Nephron progenitor cell (in vitro differentiated cells): ENCODE results near the gene CA5A.
"Not testable (repeated sequence)": the region's sequence is repeated elsewhere in the genome, so short reads cannot be mapped to it uniquely, and the experiment has no call there.

ENCODE experiments used
- DNase-seq: peaks from one replicate; pipeline ENCODE4 v3.0.0; 2021
- H3K27ac Mint-ChIP-seq: 2 replicates; pipeline ENCODE4 v1.8.0; 2021; ENCODE audit warnings: mild to moderate bottlenecking, moderate library complexity, mixed read lengths
- H3K27me3 Mint-ChIP-seq: 2 replicates; pipeline ENCODE4 v1.8.0; 2021; ENCODE audit warnings: mild to moderate bottlenecking, low read depth, mixed read lengths; ENCODE audit not compliant: poor library complexity
- H3K36me3 Mint-ChIP-seq: 2 replicates; pipeline ENCODE4 v1.8.0; 2021; ENCODE audit warnings: low read depth, mixed read lengths
- H3K4me1 Mint-ChIP-seq: 2 replicates; pipeline ENCODE4 v1.8.0; 2021; ENCODE audit warnings: mixed read lengths
- H3K4me3 Mint-ChIP-seq: 2 replicates; pipeline ENCODE4 v1.8.0; 2021; ENCODE audit warnings: mild to moderate bottlenecking, moderate library complexity, mixed read lengths
- H3K9me3 Mint-ChIP-seq: 2 replicates; pipeline ENCODE4 v1.8.0; 2021; ENCODE audit warnings: mild to moderate bottlenecking, moderate library complexity, mixed read lengths
- TF ChIP-seq, protein P1 (sequence below): fragments of 200-600 bp; sonication (generic); IDR thresholded peaks from 2 replicates; pipeline ENCODE4 v1.5.0; 2021; ENCODE audit warnings: antibody characterized with exemption

CA5A gene

DNA sequence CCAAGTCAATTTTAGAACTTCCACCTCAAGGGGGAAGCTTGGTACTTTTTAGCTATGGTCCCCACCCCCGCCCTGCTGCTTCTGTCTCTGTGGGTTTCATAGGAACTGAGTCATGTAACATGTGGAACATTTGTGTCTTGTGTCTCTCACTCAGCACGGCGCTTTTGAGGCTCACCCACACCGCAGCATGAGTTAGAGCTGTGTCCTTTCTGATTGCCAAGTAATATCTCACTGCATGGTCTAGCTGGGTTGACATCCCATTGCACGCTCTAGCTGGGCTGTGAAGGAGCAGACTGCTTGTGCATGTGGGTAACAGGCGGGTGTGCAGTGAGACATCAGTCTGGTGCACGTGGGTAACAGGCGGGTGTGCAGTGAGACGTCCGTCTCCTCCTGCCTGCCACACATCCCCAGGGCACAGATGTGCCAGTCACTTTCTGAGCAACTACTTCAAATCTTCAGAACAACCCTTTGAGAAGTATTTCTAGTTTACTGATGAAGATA, 40.6 kb downstream of the CA5A start:
- DNase-seq, result no peak
- Mint-ChIP-seq H3K4me3 (no peak overlapping the region), H3K36me3 (no peaks in the 10 kb centered on the region), H3K27ac (no peak overlapping the region), H3K4me1 (peaks cover 12% of the 10 kb centered on the region), H3K9me3 (no peaks in the 10 kb centered on the region), H3K27me3 (no peaks in the 10 kb centered on the region)
- TF ChIP-seq, protein P1, sequence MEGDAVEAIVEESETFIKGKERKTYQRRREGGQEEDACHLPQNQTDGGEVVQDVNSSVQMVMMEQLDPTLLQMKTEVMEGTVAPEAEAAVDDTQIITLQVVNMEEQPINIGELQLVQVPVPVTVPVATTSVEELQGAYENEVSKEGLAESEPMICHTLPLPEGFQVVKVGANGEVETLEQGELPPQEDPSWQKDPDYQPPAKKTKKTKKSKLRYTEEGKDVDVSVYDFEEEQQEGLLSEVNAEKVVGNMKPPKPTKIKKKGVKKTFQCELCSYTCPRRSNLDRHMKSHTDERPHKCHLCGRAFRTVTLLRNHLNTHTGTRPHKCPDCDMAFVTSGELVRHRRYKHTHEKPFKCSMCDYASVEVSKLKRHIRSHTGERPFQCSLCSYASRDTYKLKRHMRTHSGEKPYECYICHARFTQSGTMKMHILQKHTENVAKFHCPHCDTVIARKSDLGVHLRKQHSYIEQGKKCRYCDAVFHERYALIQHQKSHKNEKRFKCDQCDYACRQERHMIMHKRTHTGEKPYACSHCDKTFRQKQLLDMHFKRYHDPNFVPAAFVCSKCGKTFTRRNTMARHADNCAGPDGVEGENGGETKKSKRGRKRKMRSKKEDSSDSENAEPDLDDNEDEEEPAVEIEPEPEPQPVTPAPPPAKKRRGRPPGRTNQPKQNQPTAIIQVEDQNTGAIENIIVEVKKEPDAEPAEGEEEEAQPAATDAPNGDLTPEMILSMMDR, result no peak

DNA sequence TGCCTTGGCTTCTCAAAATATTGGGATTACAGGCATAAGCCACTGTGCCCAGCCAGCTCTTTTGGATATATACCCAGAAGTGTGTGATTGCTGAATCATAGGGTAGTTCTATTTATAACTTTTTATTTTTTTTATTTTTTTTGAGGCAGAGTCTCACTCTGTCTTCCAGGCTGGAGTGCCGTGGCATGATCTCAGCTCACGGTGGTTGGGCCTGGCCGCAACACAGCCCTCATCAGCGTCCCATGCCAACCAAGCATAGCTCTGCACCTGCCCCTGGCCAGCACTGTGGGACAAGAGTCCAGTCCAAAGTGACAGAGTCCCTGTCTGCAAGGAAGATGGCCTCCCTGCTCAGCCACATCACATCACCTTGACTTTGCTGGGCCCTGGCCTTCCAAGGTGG, 42.3 kb downstream of the CA5A start:
- not testable (repeated sequence) for H3K27ac Mint-ChIP-seq, H3K9me3 Mint-ChIP-seq, H3K4me3 Mint-ChIP-seq, H3K36me3 Mint-ChIP-seq, H3K27me3 Mint-ChIP-seq, DNase-seq
- H3K4me1 Mint-ChIP-seq, result peaks cover 12% of the 10 kb centered on the region

DNA sequence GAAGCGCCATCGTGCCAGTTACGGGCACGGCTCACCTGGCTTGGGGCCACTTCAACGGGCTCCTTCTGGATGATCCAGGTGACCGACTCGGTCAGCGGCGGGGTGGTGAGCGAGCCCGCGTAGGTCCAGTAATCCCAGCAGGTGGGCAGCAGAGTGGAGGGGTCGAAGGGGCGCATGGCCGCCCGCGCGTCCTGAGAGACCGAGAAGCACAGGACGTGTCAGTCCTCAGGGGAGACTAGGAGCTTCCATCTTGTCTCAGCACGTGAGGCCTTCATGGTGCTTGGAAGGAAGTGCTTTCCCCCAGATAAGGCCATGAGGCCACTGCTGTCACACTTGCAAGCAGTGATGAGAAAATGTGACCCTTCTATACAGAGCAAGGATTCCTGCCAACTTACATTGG, 44.6 kb downstream of the CA5A start:
- no peak overlapping the region for H3K27ac Mint-ChIP-seq
- no peak for DNase-seq
- no peak overlapping the region for H3K4me3 Mint-ChIP-seq
- TF ChIP-seq, protein P1, result no peak
- H3K4me1 Mint-ChIP-seq, result peaks cover 3% of the 10 kb centered on the region
- no peaks in the 10 kb centered on the region for H3K27me3 Mint-ChIP-seq
- H3K9me3 Mint-ChIP-seq, result peaks cover 9% of the 10 kb centered on the region
- no peaks in the 10 kb centered on the region for H3K36me3 Mint-ChIP-seq

DNA sequence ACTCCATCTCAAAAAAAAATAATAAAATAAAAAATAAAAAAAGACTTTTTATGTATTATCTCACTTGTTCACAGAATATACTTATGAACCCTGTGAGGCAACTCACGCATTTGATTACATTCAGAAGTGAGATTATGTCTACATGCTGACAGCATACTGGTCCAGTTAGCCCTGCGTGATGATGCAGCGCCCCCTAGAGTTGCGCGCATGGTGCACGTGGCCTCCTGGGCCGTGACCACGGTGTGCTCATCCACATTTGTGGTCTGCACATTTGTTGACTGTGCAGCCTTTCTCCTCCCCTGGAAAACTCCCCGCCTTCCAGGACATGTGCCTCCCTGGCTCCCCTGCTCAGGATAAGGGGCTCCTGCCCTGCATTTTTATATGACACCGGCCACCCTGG, 46.6 kb downstream of the CA5A start:
- not testable (repeated sequence) for H3K27ac Mint-ChIP-seq, DNase-seq, H3K4me3 Mint-ChIP-seq, H3K36me3 Mint-ChIP-seq, H3K9me3 Mint-ChIP-seq, H3K27me3 Mint-ChIP-seq, H3K4me1 Mint-ChIP-seq
- TF ChIP-seq, protein P1, result peak; percentile 6

DNA sequence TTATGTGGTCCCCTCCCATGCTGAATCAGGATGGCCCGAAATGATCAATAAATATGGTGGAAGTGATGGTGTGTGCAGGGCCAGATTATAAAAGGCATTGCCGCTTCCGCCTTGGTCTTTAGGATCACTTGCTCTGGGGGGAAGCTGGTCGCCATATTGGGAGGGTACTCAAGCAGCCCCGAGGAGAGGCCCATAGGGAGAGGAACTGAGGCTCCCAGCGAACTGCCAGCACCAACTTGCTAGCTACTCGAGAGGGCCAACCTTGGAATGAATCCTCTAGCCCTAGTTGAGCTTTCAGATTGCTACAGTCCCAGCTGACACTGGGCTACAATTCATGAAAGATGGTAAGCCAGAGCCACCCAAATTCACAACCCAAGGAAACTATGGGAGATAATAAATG, 48.0 kb downstream of the CA5A start:
- not testable (repeated sequence) for H3K27me3 Mint-ChIP-seq, H3K36me3 Mint-ChIP-seq, H3K4me1 Mint-ChIP-seq, DNase-seq, H3K27ac Mint-ChIP-seq, H3K9me3 Mint-ChIP-seq, H3K4me3 Mint-ChIP-seq

DNA sequence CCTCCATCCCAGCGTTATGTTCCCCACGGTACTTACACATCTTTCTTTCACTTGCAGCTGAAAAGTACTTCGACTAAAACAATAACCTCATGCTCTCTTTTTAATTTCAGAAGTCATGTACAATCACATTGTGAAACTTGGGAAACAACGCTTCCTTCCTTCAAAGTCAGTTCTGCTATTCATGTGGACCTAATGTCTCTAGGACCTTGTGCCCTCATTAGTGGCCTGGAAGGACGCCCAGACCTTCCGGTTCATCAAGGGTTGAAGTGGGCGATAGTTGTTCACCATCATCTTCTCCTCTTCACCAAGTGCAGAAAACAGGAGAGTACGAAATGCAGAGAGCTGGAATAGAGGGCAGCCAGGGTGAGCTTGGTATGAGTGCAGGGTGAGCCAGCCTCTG, 48.4 kb downstream of the CA5A start:
- H3K4me1 Mint-ChIP-seq, H3K36me3 Mint-ChIP-seq, DNase-seq, H3K27ac Mint-ChIP-seq, H3K4me3 Mint-ChIP-seq, H3K9me3 Mint-ChIP-seq, H3K27me3 Mint-ChIP-seq: not testable (repeated sequence)

DNA sequence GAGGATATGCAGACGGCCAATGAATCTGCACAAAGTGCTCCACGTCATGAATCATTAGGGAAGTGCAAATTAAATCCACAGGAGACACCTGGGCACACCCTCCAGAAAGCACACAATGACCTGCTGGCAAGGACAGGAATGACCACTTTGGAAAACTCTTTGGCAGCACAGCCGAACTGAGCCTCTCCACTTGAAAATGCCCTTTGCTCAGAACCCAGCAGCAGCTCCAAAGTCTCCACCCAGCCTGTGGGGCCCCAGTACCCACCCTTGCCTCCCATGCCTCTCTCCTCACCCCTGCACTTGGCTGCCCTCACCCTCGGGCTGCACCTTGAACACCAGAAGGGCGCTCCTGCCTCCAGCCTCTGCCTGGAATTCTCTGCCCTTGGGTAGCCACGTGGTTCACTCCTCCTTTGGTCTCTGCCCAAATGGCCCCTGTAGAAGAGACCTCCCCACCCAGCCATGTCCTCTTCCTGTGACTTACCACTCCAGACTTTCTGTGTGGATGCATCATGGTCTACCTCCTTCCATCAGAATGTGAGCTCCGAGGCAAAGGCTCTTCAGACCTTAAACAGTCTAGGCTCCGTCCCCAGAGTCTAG, 50.9 kb downstream of the CA5A start:
- H3K4me3 Mint-ChIP-seq, H3K27ac Mint-ChIP-seq, DNase-seq, H3K27me3 Mint-ChIP-seq, H3K36me3 Mint-ChIP-seq, H3K9me3 Mint-ChIP-seq: not testable (repeated sequence)
- peaks cover 21% of the 10 kb centered on the region for H3K4me1 Mint-ChIP-seq

DNA sequence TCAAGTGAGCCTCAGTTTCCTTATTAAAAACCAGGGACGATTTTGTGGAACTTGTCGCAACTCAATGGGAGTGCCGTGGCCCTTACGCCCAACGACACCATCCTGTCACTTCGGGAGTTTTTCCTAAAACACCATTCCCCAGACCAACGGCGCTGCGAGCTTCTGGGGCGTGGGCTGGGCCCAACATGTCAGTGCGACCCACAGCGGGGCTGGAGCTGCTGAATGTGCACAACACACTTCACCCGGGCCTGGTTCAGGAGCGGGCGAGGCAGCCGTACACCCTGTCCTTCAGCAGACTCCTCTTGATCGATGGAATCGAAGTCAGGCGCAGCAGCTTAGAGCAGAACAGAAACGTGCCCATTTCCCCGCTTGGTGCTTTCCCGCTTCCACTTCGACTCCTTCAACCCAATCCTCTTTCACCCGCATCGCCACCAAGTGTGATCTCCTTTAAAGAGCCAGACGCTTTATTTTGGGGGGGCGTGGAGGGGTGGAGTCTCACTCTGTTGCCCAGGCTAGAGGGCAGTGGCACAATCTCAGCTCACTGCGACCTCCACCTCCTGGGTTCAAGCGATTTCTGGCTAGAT, 53.8 kb downstream of the CA5A start:
- peaks cover 13% of the 10 kb centered on the region for H3K27me3 Mint-ChIP-seq
- no peak overlapping the region for H3K4me3 Mint-ChIP-seq
- DNase-seq, result no peak
- TF ChIP-seq, protein P1, result no peak
- H3K27ac Mint-ChIP-seq, result no peak overlapping the region
- peaks cover 25% of the 10 kb centered on the region for H3K4me1 Mint-ChIP-seq
- H3K9me3 Mint-ChIP-seq, result peaks cover 5% of the 10 kb centered on the region
- no peaks in the 10 kb centered on the region for H3K36me3 Mint-ChIP-seq
